NCI-H1105 (cell line): ENCODE data around the gene MIPOL1.
"Not testable (repeated sequence)": the region's sequence is repeated elsewhere in the genome, so short reads cannot be mapped to it uniquely, and the experiment has no call there.

ENCODE experiments used
- DNase-seq: peaks from one replicate; lab custom pipeline; 2025; lab: John Stamatoyannopoulos, UW

Gene MIPOL1

GRCh38 chr14:37187294-37187693 lies 10.4 kb upstream of the MIPOL1 start:
- DNase-seq = no peak

DNA sequence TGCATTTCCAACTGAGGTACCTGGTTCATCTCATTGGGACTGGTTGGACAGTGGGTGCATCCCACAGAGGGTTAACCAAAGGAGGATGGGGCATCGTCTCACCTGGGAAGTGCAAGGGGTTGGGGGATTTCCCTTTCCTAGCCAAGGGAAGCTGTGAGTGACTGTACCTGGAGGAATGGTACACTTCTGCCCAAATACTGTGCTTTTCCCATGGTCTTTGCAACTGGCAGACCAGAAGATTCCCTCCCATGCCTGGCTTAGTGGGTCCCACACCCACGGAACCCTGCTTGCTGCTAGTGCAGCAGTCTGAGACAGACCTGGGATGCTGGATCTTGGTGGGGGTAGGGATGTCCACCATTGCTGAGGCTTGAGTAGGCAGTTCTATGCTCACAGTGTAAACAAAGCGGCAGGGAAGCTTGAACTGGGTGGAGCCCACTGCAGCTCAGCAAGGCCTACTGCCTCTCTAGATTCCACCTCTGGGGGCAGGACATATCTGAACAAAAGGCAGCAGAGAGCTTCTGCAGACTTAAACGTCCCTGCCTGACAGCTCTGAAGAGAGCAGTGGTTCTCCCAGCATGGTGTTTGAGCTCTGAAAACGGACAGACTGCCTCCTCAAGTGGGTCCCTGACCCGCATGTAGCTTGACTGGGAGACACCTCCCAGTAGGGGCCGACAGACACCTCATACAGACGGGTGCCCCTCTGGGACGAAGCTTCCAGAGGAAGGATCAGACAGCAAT lies 9.7 kb upstream of the MIPOL1 start:
- DNase-seq = not testable (repeated sequence)

DNA sequence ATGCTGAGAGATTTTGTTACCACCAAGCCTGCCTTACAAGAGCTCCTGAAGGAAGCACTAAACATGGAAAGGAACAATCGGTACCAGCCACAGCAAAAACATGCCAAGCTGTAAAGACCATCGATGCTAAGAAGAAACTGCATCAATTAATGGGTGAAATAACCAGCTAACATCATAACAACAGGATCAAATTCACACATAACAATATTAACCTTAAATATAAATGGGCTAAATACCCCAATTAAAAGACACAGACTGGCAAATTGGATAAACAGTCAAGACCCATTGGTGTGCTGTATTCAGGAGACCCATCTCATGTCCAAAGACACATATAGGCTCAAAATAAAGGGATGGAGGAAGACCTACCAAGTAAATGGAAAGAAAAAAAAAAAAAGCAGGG lies 8.0 kb upstream of the MIPOL1 start:
- not testable (repeated sequence) for DNase-seq

GRCh38 chr14:37194698-37195097 lies 3.0 kb upstream of the MIPOL1 start:
- DNase-seq = no peak

DNA sequence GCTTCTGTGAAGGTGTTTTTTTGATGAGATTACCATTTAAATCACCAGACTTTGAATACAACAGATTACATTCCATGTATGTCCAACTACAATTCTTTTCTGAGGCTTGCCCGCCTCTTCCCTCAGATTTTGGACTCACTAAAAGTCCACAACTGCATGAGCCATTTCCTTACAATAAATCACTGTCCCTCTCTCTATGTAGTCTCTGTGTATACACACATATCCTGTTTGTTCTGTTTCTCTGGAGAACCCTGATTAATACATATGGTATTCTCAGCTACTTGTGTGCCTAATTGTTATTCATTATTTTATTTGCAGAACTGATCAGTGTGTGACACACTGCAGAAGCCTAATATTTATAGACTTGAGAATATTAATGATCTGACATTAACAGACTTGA lies 2.4 kb upstream of the MIPOL1 start:
- no peak for DNase-seq

- no peak for DNase-seq
Observed at GRCh38 chr14:37196604-37197420, 925 bp upstream of the MIPOL1 start.

DNA sequence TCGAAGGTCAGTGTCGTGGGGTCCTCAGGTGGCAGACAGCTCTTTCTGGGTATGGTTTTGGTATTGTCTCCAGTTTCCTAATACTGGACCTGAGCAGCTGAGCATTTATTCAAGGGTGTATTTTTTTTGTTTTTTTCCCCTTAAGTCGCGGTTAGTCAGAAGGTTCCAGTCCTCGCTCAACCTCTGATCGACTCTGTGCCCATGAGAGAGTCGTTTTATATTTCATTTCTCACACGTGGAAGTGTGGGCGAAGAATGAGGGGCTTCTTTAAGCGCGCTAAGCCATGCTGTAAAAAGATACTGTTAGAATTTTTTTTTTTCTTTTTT lies 499 bp downstream of the MIPOL1 start:
- DNase-seq = peak; percentile 22

- no peak for DNase-seq
Observed at GRCh38 chr14:37198907-37199306, 1.2 kb downstream of the MIPOL1 start.

- DNase-seq = no peak
Observed at GRCh38 chr14:37201724-37202123, 4.0 kb downstream of the MIPOL1 start.

GRCh38 chr14:37202265-37202664 lies 4.5 kb downstream of the MIPOL1 start:
- DNase-seq = no peak

DNA sequence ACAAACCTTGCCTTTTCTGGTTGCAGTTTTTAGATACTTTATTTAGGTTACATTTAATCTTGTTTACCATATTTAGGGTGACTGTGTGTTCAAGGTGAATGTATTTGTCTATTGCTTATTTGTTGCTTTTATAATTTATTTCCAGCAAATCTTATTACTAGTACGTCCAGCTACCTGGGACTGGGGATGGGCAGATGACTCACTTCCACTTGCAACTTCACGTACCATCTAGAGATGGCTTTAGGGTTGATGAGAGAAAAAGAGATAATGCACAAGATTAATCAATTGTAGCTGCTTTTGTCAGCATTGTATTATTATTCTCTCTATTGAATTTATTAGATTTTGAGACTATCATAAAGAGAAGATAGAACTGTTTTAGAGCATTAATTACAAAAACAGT lies 5.1 kb downstream of the MIPOL1 start:
- DNase-seq = no peak

DNA sequence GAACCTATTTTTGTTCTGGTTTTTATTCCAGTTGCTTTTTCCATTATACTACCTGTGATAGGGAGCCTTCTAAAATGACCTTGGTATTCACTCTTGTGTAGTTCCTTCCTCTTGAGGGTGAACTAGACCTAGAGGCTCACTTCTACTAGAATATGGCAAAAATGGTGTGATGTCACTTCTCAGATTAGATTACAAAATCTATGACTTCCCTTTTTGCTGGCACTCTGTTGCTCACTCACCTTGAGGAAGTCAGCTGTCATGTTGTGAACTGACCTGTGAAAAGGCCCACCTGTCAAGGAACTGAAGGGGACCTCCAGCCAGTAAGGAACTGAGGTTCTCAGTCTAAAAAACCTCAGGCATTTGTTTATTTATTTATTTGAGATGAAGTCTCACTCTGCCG lies 5.7 kb downstream of the MIPOL1 start:
- DNase-seq = no peak

DNA sequence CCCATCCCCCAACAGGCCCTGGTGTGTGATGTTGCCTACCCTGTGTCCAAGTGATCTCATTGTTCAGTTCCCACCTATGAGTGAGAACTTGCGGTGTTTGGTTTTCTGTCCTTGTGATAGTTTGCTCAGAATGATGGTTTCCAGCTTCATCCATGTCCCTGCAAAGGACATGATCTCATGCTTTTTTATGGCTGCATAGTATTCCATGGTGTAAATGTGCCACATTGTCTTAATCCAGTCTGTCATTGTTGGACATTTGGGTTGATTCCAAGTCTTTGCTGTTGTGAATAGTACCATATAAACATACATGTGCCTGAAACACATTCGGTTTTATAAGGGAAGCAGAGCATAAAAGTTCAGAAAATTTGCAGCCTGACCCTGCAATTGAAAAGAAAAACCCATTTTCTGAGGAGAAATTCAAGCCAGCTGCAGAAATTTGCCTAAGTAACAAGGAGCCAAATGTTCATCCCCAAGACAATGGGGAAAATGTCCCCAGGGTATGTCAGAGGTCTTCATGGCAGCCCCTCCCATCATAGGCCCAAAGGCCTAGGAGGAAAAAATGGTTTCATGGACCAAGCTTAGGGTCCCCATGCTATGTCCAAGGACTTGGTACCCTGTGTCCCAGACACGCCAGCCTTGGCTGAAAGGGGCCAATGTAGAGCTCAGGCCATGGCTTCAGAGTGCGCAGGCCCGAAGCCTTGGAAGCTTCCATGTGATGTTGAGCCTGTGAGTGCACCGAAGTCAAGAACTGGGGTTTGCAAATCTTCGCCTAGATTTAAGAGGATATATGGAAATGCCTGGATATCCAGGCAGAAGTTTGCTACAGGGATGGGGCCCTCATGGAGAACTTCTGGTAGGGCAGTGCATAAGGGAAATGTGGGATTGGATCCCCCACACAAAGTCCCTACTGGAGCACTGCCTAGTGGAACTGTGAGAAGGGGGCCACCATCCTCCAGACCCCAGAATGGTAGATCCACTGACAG lies 8.2 kb downstream of the MIPOL1 start:
- not testable (repeated sequence) for DNase-seq

DNA sequence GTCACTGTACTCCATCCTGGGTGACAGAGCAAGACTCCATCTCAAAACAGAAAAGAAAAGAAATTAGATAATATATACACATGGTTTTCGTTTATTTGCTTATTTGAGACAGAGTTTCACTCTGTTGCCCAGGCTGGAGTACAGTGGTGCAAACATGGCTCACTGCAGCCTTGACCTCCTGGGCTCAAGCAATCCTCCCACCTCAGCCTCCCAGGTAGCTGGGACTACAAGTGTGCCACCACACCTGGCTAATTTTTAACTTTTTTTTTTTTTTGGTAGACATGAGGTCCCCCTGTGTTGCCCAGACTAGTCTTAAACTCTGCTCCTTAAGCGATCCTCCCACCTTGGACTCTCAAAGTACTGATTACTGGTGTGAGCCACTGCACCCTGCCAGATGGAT lies 11.9 kb downstream of the MIPOL1 start:
- DNase-seq = not testable (repeated sequence)

DNA sequence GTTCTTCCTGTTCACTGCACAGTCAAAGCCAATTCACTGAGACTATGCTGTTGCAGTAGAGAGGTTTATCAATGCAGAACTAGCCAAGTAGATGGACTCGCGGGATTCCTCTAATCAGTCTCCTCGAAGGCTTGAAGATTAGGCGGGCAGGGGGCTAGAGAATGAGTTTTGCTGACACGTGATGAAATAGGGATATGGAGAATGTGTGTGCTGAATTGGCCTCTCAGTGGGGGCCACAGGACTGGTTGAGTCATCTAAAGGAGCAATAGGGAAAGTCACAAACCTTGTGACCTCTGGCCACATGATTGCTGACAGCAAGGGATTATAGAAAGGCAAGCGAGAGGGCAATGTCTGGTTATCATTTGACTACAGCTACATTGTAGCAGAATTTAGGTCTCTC lies 12.7 kb downstream of the MIPOL1 start:
- no peak for DNase-seq

- DNase-seq = no peak
Observed at GRCh38 chr14:37213016-37213415, 15.3 kb downstream of the MIPOL1 start.

- no peak for DNase-seq
Observed at GRCh38 chr14:37215345-37215744, 17.6 kb downstream of the MIPOL1 start.

GRCh38 chr14:37221073-37221472 lies 23.3 kb downstream of the MIPOL1 start:
- DNase-seq = no peak

GRCh38 chr14:37223947-37224474 lies 26.3 kb downstream of the MIPOL1 start:
- DNase-seq = no peak

- DNase-seq = not testable (repeated sequence)
Observed at GRCh38 chr14:37225668-37226067, 27.9 kb downstream of the MIPOL1 start.

DNA sequence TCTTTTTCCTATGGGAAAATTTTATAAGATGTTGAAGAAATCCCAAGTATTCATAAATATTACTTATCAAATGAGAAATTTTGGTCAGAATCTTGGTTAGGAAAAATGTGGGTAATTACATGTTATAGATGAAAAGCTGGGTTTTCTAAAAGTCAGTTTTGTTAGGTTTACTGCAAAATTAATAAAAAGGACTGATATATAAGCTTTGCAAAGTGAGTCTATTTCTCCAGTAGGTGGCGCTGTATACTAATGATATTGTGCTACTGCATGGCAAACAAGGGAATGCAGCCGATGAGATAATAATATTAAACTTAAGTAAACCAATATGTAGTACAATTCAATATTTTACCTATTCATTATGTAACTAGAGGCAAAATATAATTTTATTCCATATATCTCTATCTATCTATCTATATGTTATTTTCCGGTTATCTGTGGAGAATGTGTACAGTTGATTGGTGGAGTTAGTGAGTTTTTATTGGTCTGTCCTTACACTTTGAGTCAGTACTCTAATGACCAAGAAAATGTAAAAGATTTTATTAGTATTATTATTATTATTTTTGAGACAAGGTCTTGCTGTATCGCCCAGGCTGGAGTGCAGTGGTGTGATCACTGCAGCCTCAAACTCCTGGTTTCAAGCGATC lies 32.9 kb downstream of the MIPOL1 start:
- peak; percentile 71 for DNase-seq
